Left lung (tissue), 10 donors: ENCODE results near the gene MDM4. TPM values are rescaled to one million over a fixed set of nuclear protein-coding genes. Genes with fewer than 3 reads are reported as not detected.

Source experiments
- ATAC-seq: fragments of 200-7000 bp; cut with Tn5 transposase; one replicate; pipeline ENCODE4 v1.9.1; 2020; ENCODE audit warnings: moderate library complexity
- DNase-seq, 4 donors: peaks; one replicate each; pipeline ENCODE4 v3.0.0-alpha.2; 2013 to 2020
- H3K27ac ChIP-seq, 2 donors: fragments of 200-600 bp; sonication (generic) in 1 of 2; one replicate each; pipeline versions ENCODE4 v1.5.0 to v1.8.0; 2020 to 2021
- H3K27me3 ChIP-seq, 2 donors: fragments of 200-600 bp; sonication (generic) in 1 of 2; one replicate each; pipeline versions ENCODE4 v1.5.0 to v1.8.0; 2020 to 2021
- H3K36me3 ChIP-seq, 2 donors: fragments of 200-600 bp; sonication (generic) in 1 of 2; one replicate each; pipeline versions ENCODE4 v1.5.0 to v1.8.0; 2020 to 2021
- H3K4me1 ChIP-seq, 2 donors: fragments of 200-600 bp; one replicate each; pipeline ENCODE4 v1.8.0; 2021
- H3K4me3 ChIP-seq, 2 donors: fragments of 200-600 bp; sonication (generic) in 1 of 2; one replicate each; pipeline versions ENCODE4 v1.5.0 to v1.8.0; 2020 to 2021; ENCODE audit warnings: mild to moderate bottlenecking in 1 of 2
- H3K9me3 ChIP-seq, 2 donors: fragments of 200-600 bp; sonication (generic) in 1 of 2; one replicate each; pipeline versions ENCODE4 v1.5.0 to v1.8.0; 2020 to 2021
- intact Hi-C, 2 donors: fragments of 100-400 bp; cut with DNase I; formaldehyde crosslinking; loops; one replicate each; pipeline versions ENCODE4 v1.11.2 to v1.14.2; 2022
- polyA plus RNA-seq, 6 donors: library from polyadenylated mRNA; unstranded; fragments of 120-200 nt; gene quantifications; one replicate each; pipeline ENCODE4 v1.2.1, GENCODE V29; 2013; ENCODE audit not compliant: insufficient read length in 6 of 6
- total RNA-seq, 2 donors: library from RNA; stranded (reverse); fragmentation: NEBNext Ultra II Directional; extraction: Animal tissue kit (Norgen Biotek cat#: 25700); gene quantifications; one replicate each; pipeline ENCODE4 v1.2.1, GENCODE V29; 2021
- TF ChIP-seq, protein P1 (sequence below), 2 donors: fragments of 200-600 bp; sonication (generic) in 1 of 2; IDR thresholded peaks; one replicate each; pipeline versions ENCODE4 v1.5.0 to v1.8.0; 2021; ENCODE audit warnings: antibody characterized with exemption in 2 of 2
- donor health status: DM: no; HTN: yes; CAD: no.
- donor health status: DM: no; HTN: no; CAD: no.

The MDM4 gene
- total and polyA plus RNA-seq, 8 donors = 46.7 to 93.0 (median 77.9) TPM

DNA sequence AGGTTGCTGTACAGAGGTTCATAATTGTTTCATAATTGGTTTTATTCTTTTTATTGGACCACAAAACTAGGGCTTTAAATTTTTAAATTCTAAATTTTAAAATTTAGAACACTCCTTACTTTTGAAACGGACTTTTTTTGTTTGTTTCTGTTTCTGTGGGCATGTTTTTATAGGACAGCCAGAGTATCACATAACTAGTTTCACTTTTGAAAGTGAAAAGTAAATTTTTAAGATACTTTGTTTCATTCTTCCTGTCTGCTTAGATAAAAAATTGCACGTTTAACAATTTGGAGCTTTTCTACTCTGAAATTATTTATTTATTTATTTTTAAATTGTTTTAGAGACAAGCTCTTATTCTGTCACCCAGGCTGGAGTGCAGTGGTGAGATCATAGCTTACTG lies 29.7 kb downstream of the MDM4 start:
- intact Hi-C loops = no loop called here
- no peak for DNase-seq
- Histone ChIP-seq H3K27ac (peak overlapping the region in 1 of 2 donors; percentile 34), H3K9me3 (no peaks in the 10 kb centered on the region), H3K4me3 (no peak overlapping the region), H3K27me3 (no peaks in the 10 kb centered on the region), H3K4me1 (peaks cover 0 to 16% of the 10 kb centered on the region in 2 donors), H3K36me3 (peaks cover 3 to 99% of the 10 kb centered on the region in 2 donors)
- TF ChIP-seq, protein P1, sequence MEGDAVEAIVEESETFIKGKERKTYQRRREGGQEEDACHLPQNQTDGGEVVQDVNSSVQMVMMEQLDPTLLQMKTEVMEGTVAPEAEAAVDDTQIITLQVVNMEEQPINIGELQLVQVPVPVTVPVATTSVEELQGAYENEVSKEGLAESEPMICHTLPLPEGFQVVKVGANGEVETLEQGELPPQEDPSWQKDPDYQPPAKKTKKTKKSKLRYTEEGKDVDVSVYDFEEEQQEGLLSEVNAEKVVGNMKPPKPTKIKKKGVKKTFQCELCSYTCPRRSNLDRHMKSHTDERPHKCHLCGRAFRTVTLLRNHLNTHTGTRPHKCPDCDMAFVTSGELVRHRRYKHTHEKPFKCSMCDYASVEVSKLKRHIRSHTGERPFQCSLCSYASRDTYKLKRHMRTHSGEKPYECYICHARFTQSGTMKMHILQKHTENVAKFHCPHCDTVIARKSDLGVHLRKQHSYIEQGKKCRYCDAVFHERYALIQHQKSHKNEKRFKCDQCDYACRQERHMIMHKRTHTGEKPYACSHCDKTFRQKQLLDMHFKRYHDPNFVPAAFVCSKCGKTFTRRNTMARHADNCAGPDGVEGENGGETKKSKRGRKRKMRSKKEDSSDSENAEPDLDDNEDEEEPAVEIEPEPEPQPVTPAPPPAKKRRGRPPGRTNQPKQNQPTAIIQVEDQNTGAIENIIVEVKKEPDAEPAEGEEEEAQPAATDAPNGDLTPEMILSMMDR (IDR thresholded peaks at IDR 0.05) = no peak
- no peak for ATAC-seq

DNA sequence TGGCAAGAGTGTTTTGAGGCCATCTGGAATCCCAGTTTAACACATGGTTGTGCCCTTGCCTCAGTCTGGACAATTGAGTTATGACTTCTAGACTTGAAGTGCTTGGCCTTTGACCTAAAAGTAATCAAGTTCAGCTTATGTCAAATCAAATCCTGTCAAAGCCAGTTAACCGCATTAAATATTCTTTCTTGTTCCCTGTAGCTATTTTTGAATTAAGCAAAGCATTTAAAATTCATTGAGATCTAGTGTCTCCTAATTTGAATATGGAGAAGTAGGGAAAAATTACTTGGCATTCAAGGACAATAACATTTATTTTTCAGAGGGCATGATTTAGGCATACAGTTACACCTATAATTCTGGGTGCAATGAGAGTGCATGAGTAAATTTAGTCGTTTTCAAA lies 32.1 kb downstream of the MDM4 start:
- Histone ChIP-seq H3K36me3 (peaks cover 3 to 99% of the 10 kb centered on the region in 2 donors), H3K9me3 (no peaks in the 10 kb centered on the region), H3K27ac (no peak overlapping the region), H3K4me3 (no peak overlapping the region), H3K27me3 (no peaks in the 10 kb centered on the region), H3K4me1 (peaks cover 0 to 16% of the 10 kb centered on the region in 2 donors)
- ATAC-seq (no peak), DNase-seq (no peak)
- TF ChIP-seq, protein P1 (IDR thresholded peaks at IDR 0.05) = no peak
- intact Hi-C loops = no loop called here

GRCh38 chr1:204549313-204549712 lies 33.1 kb downstream of the MDM4 start:
- no peak for DNase-seq
- Histone ChIP-seq H3K36me3 (peaks cover 0 to 98% of the 10 kb centered on the region in 2 donors), H3K9me3 (no peaks in the 10 kb centered on the region), H3K4me3 (no peak overlapping the region), H3K27ac (no peak overlapping the region), H3K4me1 (peaks cover 0 to 13% of the 10 kb centered on the region in 2 donors), H3K27me3 (no peaks in the 10 kb centered on the region)
- no peak for ATAC-seq
- TF ChIP-seq, protein P1 (IDR thresholded peaks at IDR 0.05) = no peak
- intact Hi-C loops = no loop called here

DNA sequence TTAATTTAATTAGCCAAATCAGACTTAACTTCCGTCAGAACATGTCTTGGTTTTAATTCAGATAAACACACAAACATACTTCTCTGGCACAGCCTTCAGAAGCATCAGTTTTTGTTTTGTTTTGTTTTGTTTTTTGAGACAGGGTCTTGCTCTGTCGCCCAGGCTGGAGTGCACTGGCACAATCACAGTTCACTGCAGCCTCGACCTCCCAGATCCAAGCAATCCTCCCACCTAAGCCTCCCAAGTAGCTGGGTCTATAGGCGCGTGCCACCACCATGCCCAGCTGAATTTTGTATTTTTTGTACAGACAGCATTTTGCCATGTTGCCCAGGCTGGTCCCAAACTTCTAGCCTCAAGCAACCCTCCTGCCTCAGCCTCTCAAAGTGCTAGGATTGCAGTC lies 34.7 kb downstream of the MDM4 start:
- no peak for ATAC-seq
- intact Hi-C loops = no loop called here
- Histone ChIP-seq H3K27me3 (no peaks in the 10 kb centered on the region), H3K4me3 (no peak overlapping the region), H3K36me3 (peaks cover 0 to 96% of the 10 kb centered on the region in 2 donors), H3K4me1 (no peaks in the 10 kb centered on the region), H3K9me3 (no peaks in the 10 kb centered on the region), H3K27ac (no peak overlapping the region)
- TF ChIP-seq, protein P1 (IDR thresholded peaks at IDR 0.05) = no peak
- no peak for DNase-seq

- Histone ChIP-seq H3K4me3 (no peak overlapping the region), H3K4me1 (no peaks in the 10 kb centered on the region), H3K36me3 (peaks cover 0 to 65% of the 10 kb centered on the region in 2 donors), H3K9me3 (no peaks in the 10 kb centered on the region), H3K27me3 (no peaks in the 10 kb centered on the region), H3K27ac (no peak overlapping the region)
- TF ChIP-seq, protein P1 (IDR thresholded peaks at IDR 0.05) = no peak
- intact Hi-C loops = no loop called here
- ATAC-seq (no peak), DNase-seq (no peak)
Measured at GRCh38 chr1:204556458-204557052, 40.3 kb downstream of the MDM4 start.
